DMS79 treated with DMSO at 0.1 percent for 48 hours (cell line): Measurements from ENCODE around the gene C11orf86.
"Not testable (repeated sequence)": the region's sequence is repeated elsewhere in the genome, so short reads cannot be mapped to it uniquely, and the experiment has no call there.

Source experiments
- DNase-seq: peaks from one replicate; lab custom pipeline; 2025; lab: John Stamatoyannopoulos, UW

Gene C11orf86

GRCh38 chr11:66974724-66975404, at the start of gene C11orf86:
Gene C11orf86 (plus strand): TSS chr11:66975304. CDS start chr11:66975363, 59 bp downstream.
- no peak for DNase-seq

- DNase-seq: no peak
These were observed 45.4 kb upstream of the C11orf86 start for GRCh38 chr11:66929753-66930152.

- no peak for DNase-seq
These were observed 42.6 kb upstream of the C11orf86 start for GRCh38 chr11:66932543-66932942.

- no peak for DNase-seq
These were observed 41.6 kb upstream of the C11orf86 start for GRCh38 chr11:66933531-66933930.

GRCh38 chr11:66934950-66935779, 39.9 kb upstream of the C11orf86 start:
- DNase-seq: no peak

GRCh38 chr11:66936311-66936711, 38.8 kb upstream of the C11orf86 start:
- DNase-seq: no peak

- DNase-seq: no peak
These were observed 37.8 kb upstream of the C11orf86 start for GRCh38 chr11:66937193-66937733.

GRCh38 chr11:66938582-66939135, 36.4 kb upstream of the C11orf86 start:
- DNase-seq: no peak

GRCh38 chr11:66950112-66950535, 25.0 kb upstream of the C11orf86 start:
- DNase-seq: no peak

GRCh38 chr11:66951135-66951534, 24.0 kb upstream of the C11orf86 start:
- no peak for DNase-seq

GRCh38 chr11:66951927-66952337, 23.2 kb upstream of the C11orf86 start:
- peak; percentile 84 for DNase-seq

GRCh38 chr11:66953081-66953833, 21.8 kb upstream of the C11orf86 start:
- DNase-seq: no peak

- no peak for DNase-seq
These were observed 18.3 kb upstream of the C11orf86 start for GRCh38 chr11:66956689-66957290.

GRCh38 chr11:66957971-66958231, 17.2 kb upstream of the C11orf86 start:
- peak; percentile 46 for DNase-seq

- peak; percentile 99 for DNase-seq
These were observed 16.7 kb upstream of the C11orf86 start, which contains the start of gene PC for GRCh38 chr11:66958232-66958955. Gene PC (minus strand): TSS chr11:66958383. CDS start chr11:66872159, 86,224 bp downstream.

- no peak for DNase-seq
These were observed 16.2 kb upstream of the C11orf86 start for GRCh38 chr11:66958956-66959274.

GRCh38 chr11:66961691-66962213, 13.4 kb upstream of the C11orf86 start:
- DNase-seq: not testable (repeated sequence)

- DNase-seq: no peak
These were observed 12.9 kb upstream of the C11orf86 start for GRCh38 chr11:66962247-66962646.

- no peak for DNase-seq
These were observed 12.3 kb upstream of the C11orf86 start for GRCh38 chr11:66962801-66963200.

GRCh38 chr11:66964495-66964894, 10.6 kb upstream of the C11orf86 start:
- no peak for DNase-seq

GRCh38 chr11:66966351-66966750, 8.8 kb upstream of the C11orf86 start:
- no peak for DNase-seq
